Measurements from ENCODE around the gene MYO16. TPM values are rescaled to one million over a fixed set of nuclear protein-coding genes. Genes with fewer than 3 reads are reported as not detected.

MYO16 gene
- total RNA-seq, 1 donor from 2014 or later = not detected

DNA sequence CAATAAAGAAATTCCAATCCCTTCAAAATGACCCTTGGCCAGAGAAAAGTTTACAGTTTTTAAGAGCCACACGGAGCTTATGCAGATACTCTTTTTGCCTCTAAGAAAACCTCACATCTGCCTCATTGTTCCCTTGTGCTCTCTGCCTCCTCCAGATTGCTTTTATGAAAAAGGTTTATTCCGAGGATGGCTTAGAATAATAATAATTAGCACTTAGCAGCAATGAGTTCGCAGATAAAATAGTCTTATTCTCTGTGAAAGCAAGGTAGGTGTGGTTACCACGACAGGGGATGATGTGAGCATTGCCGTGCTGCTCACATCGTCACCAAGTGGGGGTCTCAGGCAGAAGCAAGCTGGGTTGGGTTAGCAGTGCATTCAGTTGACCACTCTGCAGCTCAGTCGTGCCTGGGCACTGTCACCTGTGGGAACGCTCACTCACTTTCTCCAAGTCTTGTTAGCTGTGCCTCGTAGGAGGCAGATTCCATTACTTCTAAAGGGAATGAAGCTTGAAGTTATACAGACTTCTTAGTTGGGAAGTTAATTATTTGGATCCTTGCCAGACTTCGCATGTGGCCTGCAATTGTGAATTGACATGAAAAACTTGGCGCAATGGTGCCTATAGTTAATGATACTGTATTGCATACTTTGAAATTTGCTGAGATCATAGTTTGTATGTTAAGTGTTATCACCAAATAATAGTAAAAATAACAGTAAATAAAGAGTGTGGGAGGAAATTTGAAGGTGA, 157.2 kb downstream of the MYO16 start:
- H3K27me3 ChIP-seq (ENCODE audit: control insufficient read depth, insufficient read depth, low read length) = no peaks in the 10 kb centered on the region
- DNase-seq (ENCODE audit: low read depth) (no peak), FAIRE-seq (no peak)
- TF ChIP-seq, protein P1, sequence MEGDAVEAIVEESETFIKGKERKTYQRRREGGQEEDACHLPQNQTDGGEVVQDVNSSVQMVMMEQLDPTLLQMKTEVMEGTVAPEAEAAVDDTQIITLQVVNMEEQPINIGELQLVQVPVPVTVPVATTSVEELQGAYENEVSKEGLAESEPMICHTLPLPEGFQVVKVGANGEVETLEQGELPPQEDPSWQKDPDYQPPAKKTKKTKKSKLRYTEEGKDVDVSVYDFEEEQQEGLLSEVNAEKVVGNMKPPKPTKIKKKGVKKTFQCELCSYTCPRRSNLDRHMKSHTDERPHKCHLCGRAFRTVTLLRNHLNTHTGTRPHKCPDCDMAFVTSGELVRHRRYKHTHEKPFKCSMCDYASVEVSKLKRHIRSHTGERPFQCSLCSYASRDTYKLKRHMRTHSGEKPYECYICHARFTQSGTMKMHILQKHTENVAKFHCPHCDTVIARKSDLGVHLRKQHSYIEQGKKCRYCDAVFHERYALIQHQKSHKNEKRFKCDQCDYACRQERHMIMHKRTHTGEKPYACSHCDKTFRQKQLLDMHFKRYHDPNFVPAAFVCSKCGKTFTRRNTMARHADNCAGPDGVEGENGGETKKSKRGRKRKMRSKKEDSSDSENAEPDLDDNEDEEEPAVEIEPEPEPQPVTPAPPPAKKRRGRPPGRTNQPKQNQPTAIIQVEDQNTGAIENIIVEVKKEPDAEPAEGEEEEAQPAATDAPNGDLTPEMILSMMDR (IDR thresholded peaks at IDR 0.05; ENCODE audit: insufficient read depth, low read length, severe bottlenecking) = no peak
- H3K36me3 ChIP-seq (ENCODE audit: control insufficient read depth, insufficient read depth, low read length) = no peaks in the 10 kb centered on the region
- no peak overlapping the region for H3K4me3 ChIP-seq (ENCODE audit: low read depth, low read length)

DNA sequence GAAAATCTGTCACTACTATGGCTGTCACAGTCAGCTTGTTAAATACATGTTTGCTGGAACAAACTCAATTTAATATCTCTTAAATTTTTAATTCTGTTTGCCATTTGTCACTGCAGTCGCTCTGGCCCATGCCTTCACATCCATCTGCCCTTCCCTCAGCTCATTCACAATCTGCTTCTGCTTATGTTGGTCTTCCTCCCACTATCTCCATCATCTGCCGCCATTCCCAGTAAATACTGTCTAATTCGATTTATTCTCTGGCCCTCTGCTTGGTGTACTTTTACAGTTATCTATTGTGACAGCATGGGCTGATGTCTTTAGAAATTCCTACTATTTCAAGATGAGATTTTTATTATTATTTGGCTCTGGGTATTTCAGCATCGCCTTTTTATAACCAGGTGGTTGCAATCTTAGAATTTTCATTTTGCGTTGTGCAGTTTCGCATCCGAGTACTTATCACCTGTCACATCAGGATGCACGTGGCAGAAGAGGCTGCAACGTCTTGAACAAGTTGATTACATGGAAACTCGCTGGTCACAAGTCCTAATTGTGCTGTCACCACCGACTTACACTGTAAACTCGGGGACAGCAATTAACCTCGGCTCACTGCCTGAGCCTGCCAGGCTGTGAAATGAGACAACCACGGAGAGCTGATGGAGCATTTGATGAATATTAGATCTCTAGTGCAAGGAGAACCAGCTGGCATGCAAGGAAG, 158.4 kb downstream of the MYO16 start:
- H3K4me3 ChIP-seq (ENCODE audit: low read depth, low read length) = no peak overlapping the region
- DNase-seq (ENCODE audit: low read depth) (no peak), FAIRE-seq (no peak)
- TF ChIP-seq, protein P1 (IDR thresholded peaks at IDR 0.05; ENCODE audit: insufficient read depth, low read length, severe bottlenecking) = no peak
- no peaks in the 10 kb centered on the region for H3K27me3 ChIP-seq (ENCODE audit: control insufficient read depth, insufficient read depth, low read length)
- H3K36me3 ChIP-seq (ENCODE audit: control insufficient read depth, insufficient read depth, low read length) = no peaks in the 10 kb centered on the region

DNA sequence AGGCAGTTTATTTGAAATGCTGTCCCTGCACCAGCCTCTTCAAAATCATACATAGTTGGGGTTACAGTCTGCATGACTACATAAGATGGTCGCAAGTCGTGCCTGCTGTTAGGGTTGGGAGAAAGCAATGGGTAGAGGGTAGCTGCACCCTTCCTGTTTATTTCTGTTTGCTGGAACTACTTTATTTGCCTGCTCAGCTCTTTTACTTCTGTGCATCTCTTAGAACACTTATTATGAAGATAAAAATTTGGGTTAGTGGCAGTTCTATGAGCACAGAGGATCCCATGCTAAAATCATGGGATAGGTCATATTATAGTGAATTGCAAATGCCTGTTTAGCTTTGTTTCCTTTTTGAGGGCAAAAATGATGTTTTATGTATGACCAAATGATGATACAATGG, 160.1 kb downstream of the MYO16 start:
- no peak for DNase-seq (ENCODE audit: low read depth)
- H3K27me3 ChIP-seq (ENCODE audit: control insufficient read depth, insufficient read depth, low read length) = no peaks in the 10 kb centered on the region
- no peak for FAIRE-seq
- TF ChIP-seq, protein P1 (IDR thresholded peaks at IDR 0.05; ENCODE audit: insufficient read depth, low read length, severe bottlenecking) = no peak
- H3K4me3 ChIP-seq (ENCODE audit: low read depth, low read length) = no peak overlapping the region
- H3K36me3 ChIP-seq (ENCODE audit: control insufficient read depth, insufficient read depth, low read length) = no peaks in the 10 kb centered on the region

DNA sequence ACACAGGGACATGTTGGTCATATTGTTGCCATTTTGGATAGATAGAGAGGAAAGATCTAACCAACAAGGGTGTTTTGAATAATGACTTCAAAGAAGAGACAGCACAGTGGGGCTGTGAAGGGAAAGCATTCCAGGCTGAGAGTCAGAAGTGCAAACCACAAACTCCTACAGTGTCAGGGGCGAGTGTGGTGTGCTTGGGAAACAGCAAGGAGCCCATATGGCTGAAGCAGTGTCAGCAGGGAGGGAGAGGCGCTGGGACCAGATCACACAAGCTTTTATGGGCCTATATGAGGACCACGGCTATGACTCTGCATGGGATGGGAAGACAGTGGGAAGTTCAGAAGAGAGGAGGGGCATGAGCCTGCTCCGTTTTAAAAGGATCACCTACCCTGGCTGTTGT, 166.4 kb downstream of the MYO16 start:
- no peaks in the 10 kb centered on the region for H3K36me3 ChIP-seq (ENCODE audit: control insufficient read depth, insufficient read depth, low read length)
- FAIRE-seq (no peak), DNase-seq (ENCODE audit: low read depth) (no peak)
- TF ChIP-seq, protein P1 (IDR thresholded peaks at IDR 0.05; ENCODE audit: insufficient read depth, low read length, severe bottlenecking) = no peak
- H3K27me3 ChIP-seq (ENCODE audit: control insufficient read depth, insufficient read depth, low read length) = no peaks in the 10 kb centered on the region
- no peak overlapping the region for H3K4me3 ChIP-seq (ENCODE audit: low read depth, low read length)

DNA sequence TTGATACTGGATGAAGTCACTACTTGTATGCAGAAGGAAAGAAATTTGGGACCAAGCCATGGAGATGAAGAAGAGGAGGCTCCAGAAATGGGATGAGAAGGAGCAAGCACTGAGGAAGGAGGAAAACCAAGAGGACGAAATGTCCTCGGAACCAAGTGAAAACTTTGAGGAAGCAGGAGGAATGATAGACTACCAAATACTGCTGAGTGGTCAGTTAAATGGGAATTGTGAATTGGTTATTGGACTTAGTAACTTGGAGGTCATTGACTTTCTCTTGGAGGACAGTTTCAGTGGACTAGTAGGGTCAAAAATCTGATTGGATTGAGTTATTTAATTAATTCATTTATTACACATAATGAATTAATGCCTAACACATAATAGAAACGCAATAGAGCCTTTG, 167.9 kb downstream of the MYO16 start:
- Histone ChIP-seq H3K36me3 (ENCODE audit: control insufficient read depth, insufficient read depth, low read length) (no peaks in the 10 kb centered on the region), H3K4me3 (ENCODE audit: low read depth, low read length) (no peak overlapping the region), H3K27me3 (ENCODE audit: control insufficient read depth, insufficient read depth, low read length) (no peaks in the 10 kb centered on the region)
- no peak for FAIRE-seq
- TF ChIP-seq, protein P1 (IDR thresholded peaks at IDR 0.05; ENCODE audit: insufficient read depth, low read length, severe bottlenecking) = no peak
- no peak for DNase-seq (ENCODE audit: low read depth)
